Neuronal stem cell (in vitro differentiated cells): ENCODE results near the gene VTCN1.

ENCODE experiments used
- DNase-seq: peaks from one replicate; pipeline ENCODE4 v3.0.0-alpha.2; 2013; ENCODE audit warnings: low spot score
- H2AFZ ChIP-seq: one replicate; pipeline ENCODE4 v1.6.1; 2013; ENCODE audit warnings: mild to moderate bottlenecking, low read length, inconsistent platforms
- H2AK5ac ChIP-seq: 2 replicates; pipeline ENCODE4 v1.6.1; 2013; ENCODE audit warnings: low read depth, mild to moderate bottlenecking, inconsistent platforms, low read length, moderate library complexity, mixed read lengths
- H2BK120ac ChIP-seq: 2 replicates; pipeline ENCODE4 v1.6.1; 2013; ENCODE audit warnings: low read depth, mild to moderate bottlenecking, inconsistent platforms, low read length, moderate library complexity, mixed read lengths
- H2BK12ac ChIP-seq: one replicate; pipeline ENCODE4 v1.6.1; 2013; ENCODE audit warnings: low read length, inconsistent platforms
- H2BK15ac ChIP-seq: 2 replicates; pipeline ENCODE4 v1.6.1; 2013; ENCODE audit warnings: mild to moderate bottlenecking, low read length, inconsistent platforms, mixed read lengths
- H2BK5ac ChIP-seq: one replicate; pipeline ENCODE4 v1.6.1; 2013; ENCODE audit warnings: inconsistent platforms, mild to moderate bottlenecking, low read length, moderate library complexity
- H3K14ac ChIP-seq: one replicate; pipeline ENCODE4 v1.6.1; 2013; ENCODE audit warnings: low read length, inconsistent platforms
- H3K18ac ChIP-seq: 2 replicates; pipeline ENCODE4 v1.6.1; 2013; ENCODE audit warnings: low read length, inconsistent platforms
- H3K23ac ChIP-seq: 2 replicates; pipeline ENCODE4 v1.6.1; 2013; ENCODE audit warnings: low read depth, mild to moderate bottlenecking, mixed read lengths, low read length, inconsistent platforms; ENCODE audit not compliant: poor library complexity
- H3K27ac ChIP-seq: replicated peaks from 3 replicates; pipeline ENCODE4 v1.5.1; 2013; ENCODE audit warnings: low read length, inconsistent platforms
- H3K27me3 ChIP-seq, 3 experiments: 2 replicates each; pipeline ENCODE4 v1.6.1; 2013; ENCODE audit warnings: low read length in 3 of 3, mild to moderate bottlenecking in 2 of 3, inconsistent platforms in 1 of 3, low read depth in 1 of 3, mixed read lengths in 1 of 3, moderate library complexity in 1 of 3; ENCODE audit not compliant: control insufficient read depth in 3 of 3, insufficient read depth in 3 of 3
- H3K36me3 ChIP-seq, 2 donors: replicated peaks in 1 of 2; 2 replicates each; pipeline ENCODE4 v1.6.1; 2013; ENCODE audit warnings: low read length in 2 of 2; ENCODE audit not compliant: control insufficient read depth in 2 of 2, insufficient read depth in 2 of 2
- H3K4ac ChIP-seq: 2 replicates; pipeline ENCODE4 v1.6.1; 2013; ENCODE audit warnings: inconsistent platforms, mild to moderate bottlenecking, low read length, moderate library complexity
- H3K4me1 ChIP-seq, 2 donors: 1 replicate in 1 of 2; 2 replicates in 1 of 2; pipeline ENCODE4 v1.6.1; 2013; ENCODE audit warnings: low read length in 2 of 2, low read depth in 1 of 2; ENCODE audit not compliant: control insufficient read depth in 2 of 2, insufficient read depth in 1 of 2
- H3K4me2 ChIP-seq: one replicate; pipeline ENCODE4 v1.6.1; 2013; ENCODE audit warnings: mild to moderate bottlenecking, low read length, inconsistent platforms; ENCODE audit not compliant: insufficient read depth, poor library complexity, severe bottlenecking
- H3K4me3 ChIP-seq, 2 donors: 2 replicates each; pipeline ENCODE4 v1.5.1; 2013; ENCODE audit warnings: low read length in 2 of 2, mild to moderate bottlenecking in 2 of 2, inconsistent platforms in 1 of 2, moderate library complexity in 1 of 2
- H3K79me1 ChIP-seq: one replicate; pipeline ENCODE4 v1.6.1; 2013; ENCODE audit warnings: low read depth, mild to moderate bottlenecking, inconsistent platforms, low read length, moderate library complexity
- H3K9ac ChIP-seq: one replicate; pipeline ENCODE4 v1.6.1; 2013; ENCODE audit warnings: mild to moderate bottlenecking, low read depth, low read length, inconsistent platforms; ENCODE audit not compliant: poor library complexity
- H3K9me3 ChIP-seq, 2 donors: replicated peaks in 1 of 2; 2 replicates each; pipeline versions ENCODE3 to v1.6.1; 2013; ENCODE audit warnings: low read length in 2 of 2, mild to moderate bottlenecking in 2 of 2, inconsistent platforms in 1 of 2, low read depth in 1 of 2, mixed read lengths in 1 of 2, moderate library complexity in 1 of 2; ENCODE audit not compliant: control insufficient read depth in 2 of 2, insufficient read depth in 1 of 2
- H4K8ac ChIP-seq: one replicate; pipeline ENCODE4 v1.6.1; 2013; ENCODE audit warnings: low read depth, mild to moderate bottlenecking, inconsistent platforms, low read length, moderate library complexity
- H4K91ac ChIP-seq: one replicate; pipeline ENCODE4 v1.6.1; 2013; ENCODE audit warnings: low read length, low read depth, mild to moderate bottlenecking, inconsistent platforms; ENCODE audit not compliant: poor library complexity
- WGBS, 2 donors: extraction: QIAGEN DNeasy Blood & Tissue Kit; methylation state at CpG; one replicate each; pipeline ENCODE4 v1.1.7; 2013; ENCODE audit warnings: missing lambda C conversion rate in 2 of 2, mixed read lengths in 1 of 2; ENCODE audit not compliant: insufficient read length in 2 of 2, insufficient replicate concordance in 1 of 2; ENCODE audit errors: extremely low coverage in 2 of 2; 5-methylcytosine and 5-hydroxymethylcytosine counted together

Gene VTCN1

DNA sequence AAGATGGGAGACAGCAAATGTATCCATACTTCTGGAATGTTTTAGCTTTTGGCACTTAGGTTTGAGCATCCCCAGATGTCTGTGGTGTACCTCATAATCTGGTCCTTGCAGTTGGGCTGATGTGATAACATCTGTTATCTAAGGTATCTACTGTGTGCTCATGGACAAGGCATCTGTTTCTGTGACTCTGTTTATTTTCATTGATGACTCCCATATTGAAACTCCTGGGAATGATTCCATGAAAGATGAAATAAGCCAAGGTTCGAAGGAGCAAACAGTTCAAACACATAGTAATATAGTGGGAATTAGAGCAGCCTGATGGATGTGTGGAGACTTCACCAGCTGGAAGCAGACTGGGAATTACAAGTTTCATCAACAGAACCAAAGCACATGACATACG lies 68.5 kb downstream of the VTCN1 start:
- Histone ChIP-seq H3K27me3 (no peaks in the 10 kb centered on the region), H3K14ac (no peak overlapping the region), H2AFZ (no peak overlapping the region), H4K8ac (no peak overlapping the region), H3K23ac (no peak overlapping the region), H3K9ac (no peak overlapping the region), H3K27ac (no peak overlapping the region), H3K4me3 (no peak overlapping the region), H3K4me1 (peaks cover 9 to 11% of the 10 kb centered on the region in 2 donors), H3K9me3 (no peaks in the 10 kb centered on the region), H2BK12ac (no peak overlapping the region), H2BK120ac (no peak overlapping the region), H4K91ac (no peak overlapping the region), H3K18ac (no peak overlapping the region), H2BK5ac (no peak overlapping the region), H3K79me1 (no peaks in the 10 kb centered on the region), H2AK5ac (no peak overlapping the region), H3K4ac (no peak overlapping the region), H3K36me3 (no peaks in the 10 kb centered on the region), H3K4me2 (no peak overlapping the region), H2BK15ac (no peak overlapping the region)
- WGBS, 2 donors = no CpG with 5 or more reads among the region's 2 CpGs
- no peak for DNase-seq

DNA sequence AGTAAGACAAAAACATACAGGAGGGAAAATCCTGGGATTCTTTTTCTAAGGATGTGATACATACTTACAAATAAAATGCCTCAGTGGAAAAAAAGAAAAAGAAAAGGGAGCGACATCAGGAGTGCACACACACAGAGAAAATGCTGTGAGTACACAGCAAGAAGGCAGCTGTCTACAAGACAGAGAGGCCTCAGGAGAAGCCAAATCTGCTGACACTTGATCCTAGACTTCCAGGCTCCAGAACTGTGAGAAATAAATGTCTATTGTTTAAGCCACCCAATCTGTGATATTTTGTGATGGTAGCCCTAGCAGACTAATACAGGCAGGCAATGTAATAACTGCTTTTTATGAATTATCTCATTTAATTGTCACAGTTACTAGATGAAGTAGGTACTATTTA lies 72.2 kb downstream of the VTCN1 start:
- H3K18ac ChIP-seq = no peak overlapping the region
- DNase-seq = no peak
- no CpG with 5 or more reads among the region's 1 CpG for WGBS, 2 donors
- H3K4me2 ChIP-seq = no peak overlapping the region
- H3K14ac ChIP-seq = no peak overlapping the region
- H4K91ac ChIP-seq = no peak overlapping the region
- H4K8ac ChIP-seq = no peak overlapping the region
- H2AFZ ChIP-seq = no peak overlapping the region
- peaks cover 10 to 12% of the 10 kb centered on the region in 2 donors for H3K4me1 ChIP-seq
- no peak overlapping the region for H3K4ac ChIP-seq
- no peak overlapping the region for H2BK5ac ChIP-seq
- no peak overlapping the region for H3K23ac ChIP-seq
- no peak overlapping the region for H3K27ac ChIP-seq
- no peaks in the 10 kb centered on the region for H3K36me3 ChIP-seq
- H3K9me3 ChIP-seq = no peaks in the 10 kb centered on the region
- no peaks in the 10 kb centered on the region for H3K27me3 ChIP-seq
- H2BK15ac ChIP-seq = no peak overlapping the region
- no peak overlapping the region for H3K9ac ChIP-seq
- H2AK5ac ChIP-seq = no peak overlapping the region
- no peak overlapping the region for H3K4me3 ChIP-seq
- H3K79me1 ChIP-seq = no peaks in the 10 kb centered on the region
- no peak overlapping the region for H2BK12ac ChIP-seq
- H2BK120ac ChIP-seq = no peak overlapping the region

DNA sequence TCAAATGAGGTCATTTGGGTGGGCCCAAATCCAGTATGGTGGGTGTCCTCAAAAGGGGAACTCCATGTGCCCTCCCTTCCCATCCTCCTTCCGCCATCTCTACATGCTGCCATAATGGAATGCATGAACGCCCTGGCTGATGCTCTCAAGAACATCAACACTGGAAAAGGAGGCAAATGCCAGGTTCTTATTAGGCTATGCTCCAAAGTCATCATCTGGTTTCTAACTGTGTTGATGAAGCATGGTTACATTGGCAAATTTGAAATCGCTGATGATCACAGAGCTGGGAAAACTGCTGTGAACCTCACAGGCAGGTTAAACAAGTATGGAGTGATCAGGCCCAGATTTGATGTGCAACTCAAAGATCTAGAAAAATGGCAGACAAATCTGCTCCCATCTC lies 72.6 kb downstream of the VTCN1 start:
- DNase-seq = no peak
- H3K79me1 ChIP-seq = no peaks in the 10 kb centered on the region
- no peak overlapping the region for H2BK12ac ChIP-seq
- no CpG with 5 or more reads among the region's 3 CpGs for WGBS, 2 donors
- H2BK5ac ChIP-seq = no peak overlapping the region
- no peaks in the 10 kb centered on the region for H3K36me3 ChIP-seq
- no peak overlapping the region for H3K4me3 ChIP-seq
- no peak overlapping the region for H2BK15ac ChIP-seq
- H3K9me3 ChIP-seq = no peaks in the 10 kb centered on the region
- no peak overlapping the region for H3K14ac ChIP-seq
- H2AFZ ChIP-seq = no peak overlapping the region
- H3K4me1 ChIP-seq = peaks cover 10 to 12% of the 10 kb centered on the region in 2 donors
- no peak overlapping the region for H3K23ac ChIP-seq
- H4K8ac ChIP-seq = no peak overlapping the region
- H3K4ac ChIP-seq = no peak overlapping the region
- H3K9ac ChIP-seq = no peak overlapping the region
- H2AK5ac ChIP-seq = no peak overlapping the region
- H3K18ac ChIP-seq = no peak overlapping the region
- H3K27me3 ChIP-seq = no peaks in the 10 kb centered on the region
- H4K91ac ChIP-seq = no peak overlapping the region
- H3K4me2 ChIP-seq = no peak overlapping the region
- no peak overlapping the region for H3K27ac ChIP-seq
- no peak overlapping the region for H2BK120ac ChIP-seq

DNA sequence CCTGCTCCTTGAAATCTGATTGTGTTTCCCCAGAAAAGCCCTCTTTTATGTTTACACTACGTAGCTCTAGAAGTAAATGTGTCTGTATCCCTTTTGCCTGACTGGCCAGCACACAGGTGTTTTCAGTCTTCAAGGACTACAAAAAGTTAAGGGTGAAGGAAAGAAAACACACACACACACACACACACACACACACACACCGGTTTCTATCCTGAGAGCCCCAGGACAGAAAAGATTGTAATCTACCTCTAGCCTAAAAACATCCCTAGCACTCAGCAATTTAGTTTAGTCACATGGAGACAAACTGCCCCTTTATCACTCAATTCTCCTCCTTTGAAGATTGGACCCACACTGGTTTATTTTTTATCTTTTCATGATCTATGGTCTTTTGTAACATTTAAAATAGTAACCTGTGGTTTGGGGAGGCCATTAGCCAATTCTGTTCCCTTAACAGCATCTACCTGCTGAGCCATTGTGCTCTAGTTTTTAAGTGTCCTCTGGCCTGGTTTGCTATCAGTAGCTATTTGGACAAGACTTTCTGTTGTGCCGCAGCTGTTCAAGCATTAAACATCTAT lies 73.4 kb downstream of the VTCN1 start:
- Histone ChIP-seq H2AFZ (no peak overlapping the region), H2BK12ac (no peak overlapping the region), H3K4me1 (peaks cover 10 to 12% of the 10 kb centered on the region in 2 donors), H3K27me3 (no peaks in the 10 kb centered on the region), H2BK120ac (no peak overlapping the region), H3K23ac (no peak overlapping the region), H4K91ac (no peak overlapping the region), H2BK15ac (no peak overlapping the region), H3K36me3 (no peaks in the 10 kb centered on the region), H3K9me3 (no peaks in the 10 kb centered on the region), H3K9ac (no peak overlapping the region), H3K79me1 (no peaks in the 10 kb centered on the region), H4K8ac (no peak overlapping the region), H3K4me3 (no peak overlapping the region), H3K14ac (no peak overlapping the region), H3K4me2 (no peak overlapping the region), H2BK5ac (no peak overlapping the region), H3K18ac (no peak overlapping the region), H3K4ac (no peak overlapping the region), H3K27ac (no peak overlapping the region), H2AK5ac (no peak overlapping the region)
- WGBS, 2 donors = no CpG with 5 or more reads among the region's 3 CpGs
- no peak for DNase-seq
